ENCODE measurements around the gene MAFG. TPM values are rescaled to one million over a fixed set of nuclear protein-coding genes. Genes with fewer than 3 reads are reported as not detected.

The MAFG gene
- total and polyA plus RNA-seq, 2 of the 13 experiments (the other 11 are each of a cell fraction or from before 2014, with no cell fraction given), result 14.5 to 20.0 TPM

GRCh38 chr17:81926451-81927151 is 934 bp downstream of the MAFG start (continued):
- TF ChIP-seq GLMP (CRISPR knock-in tag; IDR thresholded peaks at IDR 0.05; ENCODE audit: borderline replicate concordance) (no peak), SKIL (CRISPR knock-in tag; IDR thresholded peaks at IDR 0.05; ENCODE audit: borderline replicate concordance) (no peak; the same call in 1 of the 2 replicates), TEAD2 (CRISPR knock-in tag; IDR thresholded peaks at IDR 0.05) (no peak), PAWR (CRISPR knock-in tag; IDR thresholded peaks at IDR 0.05; ENCODE audit: borderline replicate concordance) (no peak), ZNF558 (CRISPR knock-in tag; IDR thresholded peaks at IDR 0.05; ENCODE audit: borderline replicate concordance) (no peak), SCMH1 (CRISPR knock-in tag; IDR thresholded peaks at IDR 0.05; ENCODE audit: borderline replicate concordance) (no peak), PRMT3 (CRISPR knock-in tag; IDR thresholded peaks at IDR 0.05; ENCODE audit: borderline replicate concordance, low read depth) (no peak), ZNF142 (CRISPR knock-in tag; IDR thresholded peaks at IDR 0.05) (no peak), EHMT2 (IDR thresholded peaks at IDR 0.05; ENCODE audit: borderline replicate concordance, low read depth, low read length) (no peak), NCOA2 (CRISPR knock-in tag; IDR thresholded peaks at IDR 0.05) (peak; percentile 8; the same call in 1 of the 2 replicates), CC2D1A (CRISPR knock-in tag; IDR thresholded peaks at IDR 0.05) (no peak), ZZZ3 (CRISPR knock-in tag; IDR thresholded peaks at IDR 0.05; ENCODE audit: borderline replicate concordance) (no peak), ZSCAN9 (CRISPR knock-in tag; IDR thresholded peaks at IDR 0.05; ENCODE audit: borderline replicate concordance) (no peak), ZNF30 (CRISPR knock-in tag; IDR thresholded peaks at IDR 0.05) (no peak), DZIP1 (CRISPR knock-in tag; IDR thresholded peaks at IDR 0.05) (peak; percentile 26; the same call in 1 of the 2 replicates), PLSCR1 (CRISPR knock-in tag; IDR thresholded peaks at IDR 0.05; ENCODE audit: borderline replicate concordance) (no peak)

Data from HepG2 (cell line).